GM19238 (cell line): ENCODE results near the gene SSNA1.

ENCODE experiments used
- DNase-seq: peaks from one replicate; pipeline ENCODE4 v3.0.0; 2011; ENCODE audit warnings: low spot score; ENCODE audit not compliant: insufficient read length

The SSNA1 gene, protein sequence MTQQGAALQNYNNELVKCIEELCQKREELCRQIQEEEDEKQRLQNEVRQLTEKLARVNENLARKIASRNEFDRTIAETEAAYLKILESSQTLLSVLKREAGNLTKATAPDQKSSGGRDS

DNA sequence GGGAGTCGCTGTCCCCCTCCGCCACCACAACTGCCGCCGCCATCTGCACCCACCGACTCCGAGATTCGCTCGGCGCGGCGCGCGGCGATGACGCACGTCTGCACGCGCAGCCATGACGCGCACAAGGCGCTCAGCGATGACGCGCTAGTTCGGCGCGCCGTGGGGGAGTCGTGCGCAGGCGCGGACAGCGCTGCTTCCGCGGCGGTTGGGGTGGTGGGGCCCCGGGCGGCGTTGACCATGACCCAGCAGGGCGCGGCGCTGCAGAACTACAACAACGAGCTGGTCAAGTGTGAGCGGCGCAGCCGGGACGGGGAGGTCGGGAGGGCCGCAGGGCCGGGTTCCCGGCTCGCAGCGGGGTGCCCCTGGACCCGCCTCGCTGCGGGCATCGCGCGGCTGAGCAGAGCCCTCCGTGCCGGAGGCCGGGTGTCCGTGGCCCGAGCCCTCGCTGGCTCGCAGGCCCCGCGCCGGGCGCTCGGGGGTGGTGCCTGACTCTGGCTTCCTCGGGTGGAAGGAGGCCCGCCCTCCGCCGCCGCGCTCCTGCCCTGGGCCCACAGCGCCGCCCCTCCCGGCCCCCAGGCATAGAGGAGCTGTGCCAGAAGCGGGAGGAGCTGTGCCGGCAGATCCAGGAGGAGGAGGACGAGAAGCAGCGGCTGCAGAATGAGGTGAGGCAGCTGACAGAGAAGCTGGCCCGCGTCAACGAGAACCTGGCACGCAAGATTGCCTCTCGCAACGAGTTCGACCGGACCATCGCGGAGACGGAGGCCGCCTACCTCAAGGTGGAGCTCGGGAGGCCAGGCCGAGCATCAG is at the start of gene SSNA1, which contains the start of gene ANAPC2:
SSNA1 (plus strand) TSS at position 187 of the 807 bp plus-strand sequence; CDS start at position 238, 51 bp downstream.
ANAPC2 (minus strand) TSS at position 71 of the 807 bp plus-strand sequence; CDS start at position 43, 28 bp downstream.
- peak; percentile 92 for DNase-seq

DNA sequence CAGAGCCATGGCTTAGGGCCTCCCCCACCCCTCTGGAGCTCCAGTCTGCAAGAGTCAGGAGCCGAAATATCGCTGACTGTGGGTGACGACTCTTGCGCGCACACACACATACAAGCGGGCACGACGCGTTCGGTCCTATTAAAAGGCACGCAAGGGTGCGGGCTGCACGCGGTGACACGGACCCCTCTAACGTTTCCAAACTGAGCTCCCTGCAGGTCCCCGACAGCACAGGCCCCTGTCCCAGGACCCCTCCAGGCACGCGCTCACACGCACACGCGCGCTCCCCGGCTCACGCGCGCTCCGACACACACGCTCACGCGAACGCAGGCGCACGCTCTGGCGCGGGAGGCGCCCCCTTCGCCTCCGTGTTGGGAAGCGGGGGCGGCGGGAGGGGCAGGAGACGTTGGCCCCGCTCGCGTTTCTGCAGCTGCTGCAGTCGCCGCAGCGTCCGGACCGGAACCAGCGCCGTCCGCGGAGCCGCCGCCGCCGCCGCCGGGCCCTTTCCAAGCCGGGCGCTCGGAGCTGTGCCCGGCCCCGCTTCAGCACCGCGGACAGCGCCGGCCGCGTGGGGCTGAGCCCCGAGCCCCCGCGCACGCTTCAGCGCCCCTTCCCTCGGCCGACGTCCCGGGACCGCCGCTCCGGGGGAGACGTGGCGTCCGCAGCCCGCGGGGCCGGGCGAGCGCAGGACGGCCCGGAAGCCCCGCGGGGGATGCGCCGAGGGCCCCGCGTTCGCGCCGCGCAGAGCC is 49.6 kb upstream of the SSNA1 start, which contains the start of gene GRIN1:
GRIN1 (plus strand) TSS at position 433 of the 746 bp plus-strand sequence. CDS start 333 bp downstream, outside the sequence.
- DNase-seq = no peak

DNA sequence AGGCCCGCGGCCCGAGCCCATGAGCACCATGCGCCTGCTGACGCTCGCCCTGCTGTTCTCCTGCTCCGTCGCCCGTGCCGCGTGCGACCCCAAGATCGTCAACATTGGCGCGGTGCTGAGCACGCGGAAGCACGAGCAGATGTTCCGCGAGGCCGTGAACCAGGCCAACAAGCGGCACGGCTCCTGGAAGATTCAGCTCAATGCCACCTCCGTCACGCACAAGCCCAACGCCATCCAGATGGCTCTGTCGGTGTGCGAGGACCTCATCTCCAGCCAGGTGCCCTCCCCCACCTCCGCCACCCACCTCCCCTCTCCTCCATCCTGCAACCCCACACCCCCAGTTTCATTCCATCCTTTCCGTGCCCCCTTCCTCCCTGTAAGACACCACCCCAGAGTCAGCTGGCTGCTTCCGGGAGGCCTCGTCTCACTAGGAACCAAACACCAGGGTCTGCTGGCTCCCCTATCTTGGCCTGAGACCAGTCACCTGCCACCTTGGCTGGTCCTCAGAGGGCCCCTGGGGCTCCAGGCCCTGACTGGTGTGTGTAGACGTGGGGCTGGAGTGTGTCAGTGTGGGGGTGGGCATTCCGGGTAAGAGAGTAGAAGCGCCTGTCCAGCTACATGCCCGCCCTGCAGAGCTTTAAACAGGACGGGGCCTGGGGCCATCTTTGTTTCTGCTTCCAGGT is 48.9 kb upstream of the SSNA1 start:
- DNase-seq = no peak

DNA sequence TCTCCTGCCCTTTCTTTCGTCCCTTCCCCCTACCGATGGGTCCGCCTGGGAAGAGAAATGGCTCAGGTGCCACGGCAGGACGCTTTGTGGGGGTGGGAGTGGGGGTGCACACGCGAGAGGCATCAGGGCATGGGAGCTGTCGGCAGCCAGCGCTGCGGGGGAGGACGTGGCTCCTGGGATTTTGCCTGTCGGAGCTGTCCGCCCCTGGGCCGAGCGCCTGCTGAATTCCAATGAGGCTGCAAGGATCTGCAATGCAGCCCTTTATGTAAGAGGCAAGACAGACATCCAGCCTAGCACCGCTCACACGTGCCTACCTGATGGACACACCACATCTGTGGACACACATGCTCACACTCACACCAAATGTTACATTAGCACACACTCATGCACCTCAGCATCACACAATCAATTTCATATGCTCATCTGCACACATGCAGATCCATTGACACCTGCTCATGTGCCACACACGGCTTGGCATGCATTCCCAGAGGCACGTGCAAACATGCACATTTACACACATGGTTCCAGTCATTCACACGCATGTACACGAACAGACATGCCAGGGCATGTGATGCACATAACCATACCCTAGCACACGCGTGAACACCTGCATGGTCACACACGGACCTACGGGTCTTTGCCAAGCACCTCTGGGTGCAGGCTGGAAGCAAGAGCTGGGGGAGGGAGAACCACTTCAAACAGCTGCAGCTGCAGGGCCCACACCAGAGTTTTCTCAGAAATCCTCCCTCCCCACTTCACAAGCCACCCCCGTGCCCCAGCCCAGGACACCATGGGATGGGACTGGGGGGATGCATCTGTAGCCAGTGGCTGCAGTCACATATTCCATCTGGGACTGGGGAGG is 48.1 kb upstream of the SSNA1 start:
- no peak for DNase-seq

DNA sequence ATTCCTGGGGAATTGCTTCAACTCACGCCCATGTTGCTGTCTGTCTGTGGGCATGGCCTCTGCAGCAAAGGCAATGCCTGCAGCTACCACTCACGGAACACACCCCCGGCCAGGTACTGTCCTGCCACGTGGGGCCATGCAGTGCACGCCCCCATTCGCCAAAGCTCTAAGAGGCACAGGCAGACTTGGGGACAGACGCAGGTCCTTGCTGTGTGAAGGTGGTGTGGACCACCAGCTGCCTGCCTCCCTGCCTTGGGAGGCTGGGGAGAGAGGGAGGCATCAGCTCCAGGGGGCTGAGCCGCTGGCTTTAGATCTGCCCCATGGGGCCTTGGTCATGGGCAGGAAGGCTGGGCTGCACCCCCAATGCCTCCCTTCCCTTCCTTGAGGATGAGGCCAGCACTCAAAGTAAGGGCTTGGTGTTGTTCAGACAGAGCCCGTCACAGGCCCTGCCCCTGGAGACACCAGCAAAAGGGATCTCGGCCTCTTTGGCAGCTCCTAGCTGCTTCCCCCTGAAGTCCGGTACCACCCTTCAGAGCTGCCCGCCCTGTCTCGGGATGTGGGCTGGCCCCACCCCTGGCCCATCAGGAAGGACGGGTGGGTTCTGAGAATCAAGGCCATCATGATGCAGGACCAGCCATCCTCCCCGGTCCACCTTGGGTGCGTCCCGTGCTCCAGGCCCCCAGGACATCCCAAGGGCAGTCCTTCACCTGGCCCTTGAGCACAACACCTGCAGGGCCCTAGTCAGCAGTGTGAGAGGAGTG is 47.2 kb upstream of the SSNA1 start:
- no peak for DNase-seq

DNA sequence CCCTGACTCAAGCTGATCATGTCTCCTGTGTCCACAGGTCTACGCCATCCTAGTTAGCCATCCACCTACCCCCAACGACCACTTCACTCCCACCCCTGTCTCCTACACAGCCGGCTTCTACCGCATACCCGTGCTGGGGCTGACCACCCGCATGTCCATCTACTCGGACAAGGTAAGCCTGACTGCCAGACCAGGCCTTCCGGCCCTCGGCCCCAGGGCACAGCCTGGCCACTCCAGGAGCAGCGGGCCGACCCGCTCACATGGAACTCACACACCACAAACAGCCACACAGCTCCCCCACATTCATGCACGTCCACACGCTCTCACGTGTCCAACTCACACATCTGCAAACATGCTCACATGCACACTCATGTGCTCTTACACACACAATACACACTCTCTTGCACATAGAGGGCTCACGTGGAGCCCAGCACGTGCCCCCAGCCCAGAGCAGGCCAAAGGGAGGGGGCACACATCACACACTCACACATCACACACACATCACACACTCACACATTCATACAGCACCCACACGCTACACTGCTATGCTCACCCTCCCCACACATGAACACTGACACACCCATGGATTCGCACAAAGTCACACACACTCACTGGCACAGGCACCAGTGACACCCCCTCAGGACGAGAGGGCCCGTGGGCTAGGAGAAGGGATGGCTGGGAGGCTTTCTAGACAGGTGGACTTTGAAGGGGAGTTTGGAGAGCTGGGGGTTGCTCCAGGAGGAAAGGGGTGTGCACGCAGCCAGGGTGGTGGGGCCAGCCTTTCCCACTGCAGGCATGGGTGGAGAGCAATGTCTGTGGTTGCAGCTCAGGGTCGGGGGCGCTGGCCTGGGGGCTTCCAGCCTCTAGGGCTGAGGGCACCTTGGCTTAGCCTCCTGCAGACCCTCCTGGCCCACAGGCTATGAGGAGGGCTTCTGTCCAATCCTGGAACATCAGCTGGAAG is 46.2 kb upstream of the SSNA1 start:
- no peak for DNase-seq

DNA sequence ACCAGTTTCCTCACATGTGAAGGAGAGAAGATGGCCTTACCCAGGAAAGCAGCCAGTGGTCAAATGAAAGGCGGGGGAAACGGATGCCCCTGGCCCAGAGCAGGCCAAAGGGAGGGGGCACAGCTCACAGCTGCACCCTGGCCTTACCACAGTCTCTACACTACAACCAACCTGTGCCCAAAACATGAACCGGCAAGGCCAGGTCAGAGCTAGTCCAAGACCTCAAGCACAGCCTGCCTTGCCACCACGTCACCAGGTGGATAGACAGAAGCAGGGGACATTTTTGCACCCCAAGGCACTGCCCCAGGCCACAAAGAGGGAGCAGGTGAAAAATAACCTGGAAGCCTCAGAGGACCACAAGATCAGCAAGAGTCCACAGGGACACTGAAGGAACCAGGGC is 45.0 kb upstream of the SSNA1 start:
- no peak for DNase-seq

DNA sequence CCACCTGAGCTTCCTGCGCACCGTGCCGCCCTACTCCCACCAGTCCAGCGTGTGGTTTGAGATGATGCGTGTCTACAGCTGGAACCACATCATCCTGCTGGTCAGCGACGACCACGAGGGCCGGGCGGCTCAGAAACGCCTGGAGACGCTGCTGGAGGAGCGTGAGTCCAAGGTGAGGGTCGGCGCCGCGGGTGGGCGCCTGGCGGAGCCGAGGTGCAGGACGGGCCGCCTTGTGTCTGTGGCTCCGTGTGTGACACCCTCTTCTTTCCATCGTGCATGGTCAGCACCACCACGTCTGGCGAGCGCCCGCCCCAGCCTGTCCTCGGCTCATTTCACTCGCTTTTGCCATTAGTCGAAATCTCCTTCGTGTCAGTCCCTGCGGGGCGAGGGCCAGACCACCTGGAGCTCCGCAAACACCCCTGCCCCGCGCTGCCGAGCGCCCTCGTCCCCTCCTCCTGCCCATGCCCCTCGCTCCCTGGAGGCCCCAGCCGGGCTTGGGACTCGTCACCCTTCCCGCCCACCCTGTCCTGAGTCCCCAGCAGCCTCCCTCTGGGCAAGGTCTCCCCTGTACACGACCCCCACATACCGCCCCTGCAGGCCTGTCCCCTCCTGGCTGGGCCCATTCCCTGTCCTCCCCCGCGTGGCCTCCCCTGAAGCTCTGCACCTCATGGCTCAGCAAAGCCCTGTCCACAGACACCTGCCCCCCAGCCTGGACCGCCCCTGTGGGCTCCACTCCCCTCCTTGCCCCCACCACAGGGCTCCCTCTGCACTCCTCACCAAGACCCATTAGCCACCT is 42.5 kb upstream of the SSNA1 start:
- DNase-seq = no peak

DNA sequence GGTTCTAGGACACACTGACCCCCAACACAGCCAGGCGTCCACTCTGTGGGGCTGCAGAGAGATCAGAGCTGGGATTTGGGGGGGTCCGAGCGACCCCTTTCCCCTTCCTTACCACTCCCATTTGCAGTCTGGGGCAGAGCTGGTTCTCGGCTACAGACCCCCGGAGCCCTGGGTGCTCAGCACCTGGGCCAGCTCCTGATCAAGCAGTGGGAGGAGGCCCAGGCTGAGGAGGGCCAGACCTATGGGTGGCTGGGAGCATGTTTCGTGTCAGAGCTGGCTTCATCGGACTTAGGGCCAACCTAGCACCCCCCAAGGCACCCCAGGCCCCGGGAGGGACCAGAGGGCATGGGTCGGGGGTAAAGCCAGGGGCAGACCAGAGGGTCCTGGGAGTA is 42.0 kb upstream of the SSNA1 start:
- no peak for DNase-seq

DNA sequence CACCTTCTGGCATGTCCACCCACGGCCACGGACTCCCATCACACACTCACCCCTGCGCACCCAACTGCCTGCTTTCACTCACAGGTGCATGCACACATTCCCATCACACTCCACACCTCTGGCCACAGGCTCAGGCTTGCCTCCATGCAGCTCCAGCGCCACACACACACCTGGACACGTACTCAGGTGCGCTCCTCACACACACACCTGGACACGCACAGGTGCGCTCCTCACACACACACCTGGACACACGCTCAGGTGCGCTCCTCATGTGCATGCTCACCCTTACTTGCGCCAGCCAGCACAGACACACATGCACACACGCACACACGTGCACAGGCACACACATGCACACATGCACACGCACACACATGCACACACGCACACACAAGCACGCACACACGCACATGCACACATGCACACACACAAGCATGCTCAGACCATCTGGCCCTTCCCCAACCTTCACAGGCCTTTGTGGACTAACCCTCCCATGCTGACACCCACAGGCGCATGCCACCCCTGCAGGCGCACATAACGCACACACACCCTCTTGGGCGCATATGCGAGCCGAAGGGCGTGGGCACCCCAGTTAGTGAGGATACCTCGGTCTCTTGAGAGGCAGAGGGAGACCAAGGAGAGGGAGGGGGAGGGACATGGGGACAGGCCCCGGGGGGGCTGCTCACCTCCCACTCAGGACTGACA is 41.2 kb upstream of the SSNA1 start:
- DNase-seq = no peak

DNA sequence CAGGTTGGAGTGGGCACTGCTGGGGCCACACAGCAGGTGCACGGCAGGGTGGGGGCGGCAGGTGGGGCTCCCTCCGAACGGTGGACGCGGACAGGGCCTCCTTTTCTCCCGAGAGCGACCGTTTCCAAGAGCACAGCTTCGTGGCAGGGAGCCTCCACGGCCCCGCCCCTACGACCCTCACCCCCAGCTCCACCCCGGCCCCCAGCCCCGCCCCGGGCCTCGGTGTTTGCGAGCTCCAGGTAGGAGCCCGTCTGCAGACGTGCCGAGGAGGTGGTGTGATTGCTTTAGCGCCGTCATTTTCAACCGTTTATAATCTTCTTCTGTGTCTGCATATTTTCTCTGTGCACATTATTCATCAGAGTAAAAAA is 40.7 kb upstream of the SSNA1 start:
- DNase-seq = no peak

DNA sequence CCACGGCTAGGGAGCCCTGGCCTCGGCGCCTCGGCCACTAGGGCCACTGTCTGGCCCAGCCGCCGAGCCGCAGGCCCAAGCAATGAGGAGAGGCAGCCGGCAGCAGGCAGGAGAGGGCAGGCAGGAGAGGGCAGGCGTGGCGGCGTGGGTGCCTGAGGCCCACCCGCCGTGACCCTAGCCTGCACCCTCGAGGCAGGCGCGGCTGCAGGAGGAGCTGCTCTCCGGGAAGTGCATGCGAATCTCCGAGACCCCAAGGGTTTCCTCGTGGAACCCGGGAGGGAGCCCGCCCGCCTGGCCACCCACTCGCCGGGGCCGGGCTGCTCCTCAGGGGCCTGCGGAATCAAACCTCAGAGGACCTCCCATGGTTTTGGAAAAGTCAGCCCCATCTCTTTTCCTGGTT is 40.2 kb upstream of the SSNA1 start:
- DNase-seq = no peak

DNA sequence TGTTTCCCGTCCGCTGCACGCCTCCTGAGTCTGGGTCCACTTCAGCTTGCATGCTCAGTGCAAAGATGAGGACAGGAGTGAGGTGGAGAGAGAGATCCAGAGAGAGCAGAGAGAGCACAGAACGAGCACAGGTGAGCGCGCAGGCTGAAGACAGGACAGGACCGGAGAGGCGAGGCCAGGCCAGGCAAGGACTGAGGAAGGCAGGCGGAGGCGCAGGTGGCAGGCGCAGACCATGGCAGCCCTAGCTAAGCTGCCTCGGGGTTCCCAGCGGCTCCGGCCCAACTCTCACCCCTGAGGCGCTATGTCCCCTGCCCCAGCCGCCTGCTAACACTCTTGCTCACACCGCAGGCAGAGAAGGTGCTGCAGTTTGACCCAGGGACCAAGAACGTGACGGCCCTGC is 39.8 kb upstream of the SSNA1 start:
- DNase-seq = no peak

DNA sequence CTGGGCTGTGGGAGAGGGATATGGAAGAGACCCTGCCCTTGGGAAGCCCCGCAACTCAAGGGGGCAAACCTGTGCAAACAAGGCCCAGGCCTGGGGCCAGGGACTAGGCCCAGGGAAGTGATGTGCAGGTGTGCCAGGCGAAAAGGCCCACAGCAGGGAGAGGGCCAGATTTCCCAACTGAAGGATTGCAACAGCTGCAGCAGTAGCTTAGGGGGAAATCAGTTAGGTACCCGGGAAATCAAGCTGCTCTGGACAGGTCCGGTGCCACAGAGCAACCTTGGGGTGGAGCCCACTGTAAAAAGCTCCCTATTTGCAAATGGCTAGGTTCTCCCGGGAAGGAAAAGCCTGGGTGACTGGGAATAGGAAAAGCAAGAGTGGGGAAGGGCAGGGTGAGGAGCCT is 39.1 kb upstream of the SSNA1 start:
- DNase-seq = no peak

DNA sequence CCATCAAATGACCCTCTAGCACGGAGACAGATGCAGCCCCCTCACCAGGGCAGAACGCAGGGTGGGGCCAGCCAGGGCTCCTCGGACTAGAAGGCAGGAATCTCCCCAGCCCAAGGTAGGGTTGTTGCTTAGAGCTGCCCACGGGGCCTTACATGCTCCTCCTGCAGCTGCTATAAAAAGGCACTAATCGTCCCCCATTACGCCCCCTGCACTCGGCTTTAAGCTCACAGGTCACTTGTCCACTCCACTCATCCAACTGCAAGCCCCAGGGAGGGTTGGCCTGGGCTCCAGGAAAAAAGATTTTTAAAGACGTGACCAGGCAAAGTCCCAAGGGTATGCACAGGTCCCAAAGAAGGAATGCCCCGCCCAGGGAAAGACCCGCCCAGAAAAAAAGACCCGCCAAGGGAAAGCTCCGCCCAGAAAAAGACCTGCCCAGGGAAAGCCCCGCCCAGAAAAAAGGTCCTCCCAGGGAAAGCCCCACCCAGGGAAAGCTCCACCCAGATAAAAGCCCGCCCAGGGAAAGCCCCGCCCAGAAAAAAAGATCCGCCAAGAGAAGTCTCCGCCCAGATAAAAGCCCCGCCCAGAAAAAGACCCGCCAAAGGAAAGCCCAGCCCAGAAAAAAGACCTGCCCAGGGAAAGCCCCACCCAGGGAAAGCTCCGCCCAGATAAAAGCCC is 38.4 kb upstream of the SSNA1 start:
- no peak for DNase-seq

DNA sequence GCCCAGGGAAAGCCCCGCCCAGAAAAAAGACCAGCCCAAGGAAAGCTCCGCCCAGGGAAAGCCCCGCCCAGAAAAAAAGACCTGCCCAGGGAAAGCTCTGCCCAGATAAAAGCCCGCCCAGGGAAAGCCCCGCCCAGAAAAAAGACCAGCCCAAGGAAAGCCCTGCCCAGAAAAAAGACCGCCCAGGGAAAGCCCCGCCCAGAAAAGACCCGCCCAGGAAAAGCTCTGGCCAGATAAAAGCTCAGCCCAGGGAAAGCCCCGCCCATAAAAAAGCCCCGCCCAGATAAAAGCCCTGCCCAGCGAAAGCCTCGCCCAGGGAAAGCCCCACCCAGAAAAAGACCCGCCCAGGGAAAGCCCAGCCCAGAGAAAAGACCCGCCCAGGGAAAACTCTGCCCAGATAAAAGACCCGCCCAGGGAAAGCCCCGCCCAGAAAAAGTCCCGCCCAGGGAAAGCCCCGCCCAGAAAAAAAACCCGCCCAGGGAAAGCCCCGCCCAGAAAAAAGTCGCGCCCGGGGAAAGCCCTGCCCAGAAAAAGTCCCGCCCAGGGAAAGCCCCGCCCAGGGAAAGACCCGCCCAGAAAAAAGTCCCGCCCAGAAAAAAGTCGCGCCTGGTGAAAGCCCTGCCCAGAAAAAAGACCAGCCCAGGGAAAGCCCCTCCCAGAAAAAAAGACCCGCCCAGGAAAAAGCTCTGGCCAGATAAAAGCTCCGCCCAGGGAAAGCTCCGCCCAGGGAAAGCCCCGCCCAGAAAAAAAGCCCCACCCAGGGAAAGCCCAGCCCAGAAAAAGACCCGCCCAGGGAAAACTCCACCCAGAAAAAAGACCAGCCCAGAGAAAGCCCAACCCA is 37.6 kb upstream of the SSNA1 start:
- peak; percentile 77 for DNase-seq
